Left lung (tissue), 10 donors: ENCODE measurements around the gene TRANK1. TPM values are rescaled to one million over a fixed set of nuclear protein-coding genes. Genes with fewer than 3 reads are reported as not detected.
A peak's percentile ranks its signal among the peaks of the same experiment; 100 is the strongest.

Source experiments
- ATAC-seq: fragments of 200-7000 bp; cut with Tn5 transposase; one replicate; pipeline ENCODE4 v1.9.1; 2020; ENCODE audit warnings: moderate library complexity
- DNase-seq, 4 donors: peaks; one replicate each; pipeline ENCODE4 v3.0.0-alpha.2; 2013 to 2020
- H3K27ac ChIP-seq, 2 donors: fragments of 200-600 bp; sonication (generic) in 1 of 2; one replicate each; pipeline versions ENCODE4 v1.5.0 to v1.8.0; 2020 to 2021
- H3K27me3 ChIP-seq, 2 donors: fragments of 200-600 bp; sonication (generic) in 1 of 2; one replicate each; pipeline versions ENCODE4 v1.5.0 to v1.8.0; 2020 to 2021
- H3K36me3 ChIP-seq, 2 donors: fragments of 200-600 bp; sonication (generic) in 1 of 2; one replicate each; pipeline versions ENCODE4 v1.5.0 to v1.8.0; 2020 to 2021
- H3K4me1 ChIP-seq, 2 donors: fragments of 200-600 bp; one replicate each; pipeline ENCODE4 v1.8.0; 2021
- H3K4me3 ChIP-seq, 2 donors: fragments of 200-600 bp; sonication (generic) in 1 of 2; one replicate each; pipeline versions ENCODE4 v1.5.0 to v1.8.0; 2020 to 2021; ENCODE audit warnings: mild to moderate bottlenecking in 1 of 2
- H3K9me3 ChIP-seq, 2 donors: fragments of 200-600 bp; sonication (generic) in 1 of 2; one replicate each; pipeline versions ENCODE4 v1.5.0 to v1.8.0; 2020 to 2021
- intact Hi-C, 2 donors: fragments of 100-400 bp; cut with DNase I; formaldehyde crosslinking; loops; one replicate each; pipeline versions ENCODE4 v1.11.2 to v1.14.2; 2022
- polyA plus RNA-seq, 6 donors: library from polyadenylated mRNA; unstranded; fragments of 120-200 nt; gene quantifications; one replicate each; pipeline ENCODE4 v1.2.1, GENCODE V29; 2013; ENCODE audit not compliant: insufficient read length in 6 of 6
- total RNA-seq, 2 donors: library from RNA; stranded (reverse); fragmentation: NEBNext Ultra II Directional; extraction: Animal tissue kit (Norgen Biotek cat#: 25700); gene quantifications; one replicate each; pipeline ENCODE4 v1.2.1, GENCODE V29; 2021
- TF ChIP-seq, protein P1 (sequence below), 2 donors: fragments of 200-600 bp; sonication (generic) in 1 of 2; IDR thresholded peaks; one replicate each; pipeline versions ENCODE4 v1.5.0 to v1.8.0; 2021; ENCODE audit warnings: antibody characterized with exemption in 2 of 2
- donor health status: DM: no; HTN: yes; CAD: no.
- donor health status: DM: no; HTN: no; CAD: no.

Gene TRANK1
- total and polyA plus RNA-seq, 8 donors, result 23.5 to 26.6 (median 26.1) TPM

DNA sequence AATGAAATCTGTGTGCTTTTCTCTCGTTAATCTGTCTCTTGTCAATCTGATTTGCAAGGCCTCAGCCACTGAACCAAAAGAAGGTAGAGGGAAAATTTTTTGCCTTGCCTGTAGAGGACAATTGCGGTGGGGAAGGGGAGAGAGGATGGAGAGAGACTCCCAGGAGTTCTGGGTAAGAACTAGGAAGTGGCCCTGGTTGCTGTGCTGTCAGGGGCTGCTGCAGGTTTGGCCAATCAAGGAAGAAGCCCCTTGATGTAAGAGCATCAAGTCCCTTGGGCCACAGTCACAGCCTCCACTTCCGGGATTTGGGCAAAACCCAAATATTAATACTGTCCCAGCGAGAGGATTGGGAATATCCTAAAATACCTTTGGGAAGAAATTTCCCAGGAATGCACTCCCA, 43.3 kb downstream of the TRANK1 start:
- Histone ChIP-seq H3K36me3 (peaks cover 0 to 37% of the 10 kb centered on the region in 2 donors), H3K27me3 (no peaks in the 10 kb centered on the region), H3K4me3 (no peak overlapping the region), H3K4me1 (peaks cover 0 to 20% of the 10 kb centered on the region in 2 donors), H3K27ac (no peak overlapping the region), H3K9me3 (no peaks in the 10 kb centered on the region)
- TF ChIP-seq, protein P1, sequence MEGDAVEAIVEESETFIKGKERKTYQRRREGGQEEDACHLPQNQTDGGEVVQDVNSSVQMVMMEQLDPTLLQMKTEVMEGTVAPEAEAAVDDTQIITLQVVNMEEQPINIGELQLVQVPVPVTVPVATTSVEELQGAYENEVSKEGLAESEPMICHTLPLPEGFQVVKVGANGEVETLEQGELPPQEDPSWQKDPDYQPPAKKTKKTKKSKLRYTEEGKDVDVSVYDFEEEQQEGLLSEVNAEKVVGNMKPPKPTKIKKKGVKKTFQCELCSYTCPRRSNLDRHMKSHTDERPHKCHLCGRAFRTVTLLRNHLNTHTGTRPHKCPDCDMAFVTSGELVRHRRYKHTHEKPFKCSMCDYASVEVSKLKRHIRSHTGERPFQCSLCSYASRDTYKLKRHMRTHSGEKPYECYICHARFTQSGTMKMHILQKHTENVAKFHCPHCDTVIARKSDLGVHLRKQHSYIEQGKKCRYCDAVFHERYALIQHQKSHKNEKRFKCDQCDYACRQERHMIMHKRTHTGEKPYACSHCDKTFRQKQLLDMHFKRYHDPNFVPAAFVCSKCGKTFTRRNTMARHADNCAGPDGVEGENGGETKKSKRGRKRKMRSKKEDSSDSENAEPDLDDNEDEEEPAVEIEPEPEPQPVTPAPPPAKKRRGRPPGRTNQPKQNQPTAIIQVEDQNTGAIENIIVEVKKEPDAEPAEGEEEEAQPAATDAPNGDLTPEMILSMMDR (IDR thresholded peaks at IDR 0.05), result no peak
- ATAC-seq (no peak), DNase-seq (no peak)
- intact Hi-C loops, result no loop called here

DNA sequence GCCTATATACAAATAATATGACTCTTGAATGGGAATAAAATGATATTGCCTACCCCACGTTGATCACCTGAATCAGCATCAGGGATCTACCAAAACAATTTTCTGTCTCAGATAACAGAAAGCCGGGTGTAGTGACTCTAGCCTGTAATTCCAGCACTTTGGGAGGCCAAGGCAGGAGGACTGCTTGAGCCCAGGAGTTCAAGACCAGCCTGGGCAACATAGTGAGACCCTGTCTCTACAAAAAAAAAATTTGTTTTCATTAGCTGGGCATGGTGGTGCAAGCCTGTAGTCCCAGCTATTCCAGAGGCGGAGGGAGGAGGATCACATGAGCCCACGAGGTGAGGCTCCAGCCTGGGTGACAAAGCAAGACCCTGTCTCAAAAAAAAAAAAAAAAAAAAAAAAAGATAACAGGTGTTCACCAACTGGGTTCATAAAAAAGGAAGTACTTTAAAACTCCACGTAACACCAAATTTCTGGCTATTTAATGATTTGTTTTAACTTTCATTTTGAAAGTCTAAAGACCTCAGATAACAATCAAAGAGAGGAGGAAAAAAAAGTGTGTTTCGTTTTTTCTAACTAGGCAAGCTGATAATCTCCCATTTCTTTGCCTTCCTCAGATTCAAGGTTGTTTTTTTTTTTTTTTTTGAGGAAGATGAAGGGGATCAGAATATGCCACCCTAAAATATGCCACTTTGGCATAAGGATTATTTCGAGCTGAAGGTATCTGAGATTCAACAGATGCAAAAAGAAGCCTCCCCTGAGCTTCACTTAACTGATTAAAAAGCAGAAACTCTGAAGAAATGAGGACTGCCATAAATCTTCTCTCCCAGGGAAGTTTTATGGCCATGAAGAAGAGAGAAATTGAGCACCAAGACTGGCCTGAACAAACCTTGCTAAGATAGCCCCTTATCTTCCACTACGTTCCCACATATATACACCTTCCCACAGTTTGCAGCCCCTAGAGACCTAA, 44.1 kb downstream of the TRANK1 start:
- Histone ChIP-seq H3K4me1 (peaks cover 0 to 22% of the 10 kb centered on the region in 2 donors), H3K9me3 (no peaks in the 10 kb centered on the region), H3K27ac (no peak overlapping the region), H3K4me3 (no peak overlapping the region), H3K36me3 (peaks cover 0 to 37% of the 10 kb centered on the region in 2 donors), H3K27me3 (no peaks in the 10 kb centered on the region)
- intact Hi-C loops, result no loop called here
- ATAC-seq (no peak), DNase-seq (no peak)
- TF ChIP-seq, protein P1 (IDR thresholded peaks at IDR 0.05), result no peak

DNA sequence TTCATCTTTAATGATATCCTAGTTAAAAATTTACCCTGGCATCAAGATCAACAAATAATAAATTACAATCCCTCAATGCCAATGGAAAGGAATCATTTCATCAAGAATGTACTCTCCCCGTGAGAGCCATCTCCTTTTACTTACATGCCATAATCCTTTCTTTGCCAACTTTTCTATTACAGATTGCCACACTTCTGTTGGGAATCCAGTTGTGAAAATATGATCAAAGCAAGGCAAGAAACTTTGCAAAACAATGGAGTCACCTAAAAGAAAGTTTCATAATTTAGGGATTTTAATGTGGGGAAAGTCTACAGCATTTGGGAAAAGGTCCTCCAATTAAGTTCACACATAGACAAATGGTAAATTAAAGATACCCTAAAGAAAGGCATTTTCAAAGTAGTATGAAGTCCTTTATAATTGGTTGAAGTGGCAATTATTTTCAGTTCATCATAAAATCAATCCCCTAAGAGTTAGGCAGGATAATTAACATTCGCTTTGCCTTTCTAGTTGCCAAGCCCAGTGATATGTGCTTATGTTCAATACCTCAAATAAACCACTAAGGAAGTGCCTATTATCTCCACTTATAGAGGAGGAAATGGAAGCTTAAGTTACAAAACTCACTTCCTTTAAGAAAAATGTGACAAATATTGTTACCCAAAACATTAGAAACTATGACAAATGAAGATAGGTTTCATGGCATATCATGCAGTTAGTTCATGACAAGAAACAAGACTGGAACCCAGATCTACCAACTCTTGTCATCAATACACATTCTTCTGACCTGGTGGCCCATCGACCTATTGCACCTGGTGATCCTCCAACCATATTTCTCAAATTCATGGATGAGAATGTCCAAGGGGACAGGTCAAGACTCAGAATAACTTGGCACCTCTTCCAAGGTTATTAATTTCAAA, 49.1 kb downstream of the TRANK1 start:
- intact Hi-C loops, result no loop called here

DNA sequence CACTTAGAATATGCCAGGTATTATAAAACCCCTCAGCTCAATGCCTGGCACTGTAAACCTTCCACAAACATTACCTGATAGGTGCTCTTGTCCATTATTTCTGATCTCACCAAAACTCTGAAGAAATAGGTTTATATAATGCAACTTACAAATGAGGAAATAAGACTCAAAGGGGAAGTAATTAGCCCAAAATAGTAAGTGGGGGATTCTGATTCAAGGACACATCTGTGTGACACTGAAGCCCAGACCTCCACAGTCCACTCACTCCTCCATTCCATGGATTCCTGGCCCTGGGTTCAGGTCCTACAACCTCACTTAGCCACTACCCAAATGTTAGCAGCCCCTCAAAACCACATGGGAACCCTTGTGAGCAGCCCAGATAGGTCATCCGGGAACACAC, 49.9 kb downstream of the TRANK1 start:
- DNase-seq, result no peak

More for the DNA sequence above, 49.1 kb downstream of the TRANK1 start:
- peaks cover 12 to 42% of the 10 kb centered on the region in 2 donors for H3K4me1 ChIP-seq
- H3K9me3 ChIP-seq, result no peaks in the 10 kb centered on the region
- H3K4me3 ChIP-seq, result no peak overlapping the region
- no peaks in the 10 kb centered on the region for H3K27me3 ChIP-seq
- ATAC-seq (no peak), DNase-seq (no peak)
- TF ChIP-seq, protein P1 (IDR thresholded peaks at IDR 0.05), result no peak
- H3K27ac ChIP-seq, result peak overlapping the region in 1 of 2 donors; percentile 48
- H3K36me3 ChIP-seq, result peaks cover 0 to 39% of the 10 kb centered on the region in 2 donors

More for the DNA sequence above, 49.9 kb downstream of the TRANK1 start:
- TF ChIP-seq, protein P1 (IDR thresholded peaks at IDR 0.05), result no peak
- H3K4me3 ChIP-seq, result no peak overlapping the region
- no peaks in the 10 kb centered on the region for H3K9me3 ChIP-seq
- peak overlapping the region in 1 of 2 donors; percentile 48 for H3K27ac ChIP-seq
- intact Hi-C loops, result no loop called here
- ATAC-seq, result no peak
- no peaks in the 10 kb centered on the region for H3K27me3 ChIP-seq
- H3K36me3 ChIP-seq, result peaks cover 0 to 47% of the 10 kb centered on the region in 2 donors
- peaks cover 12 to 42% of the 10 kb centered on the region in 2 donors for H3K4me1 ChIP-seq
